Adrenal gland (tissue), 12 donors: Measurements from ENCODE around the gene ATXN7L2. TPM values are rescaled to one million over a fixed set of nuclear protein-coding genes. Genes with fewer than 3 reads are reported as not detected.

Experiments
- DNase-seq, 7 donors: peaks; one replicate each; pipeline ENCODE4 v3.0.0-alpha.2; 2019 to 2020
- H3K27ac ChIP-seq, 5 donors: fragments of 200-600 bp; sonication (generic) in 4 of 5; 1 replicate in 3 of 5; 2 replicates in 2 of 5; pipeline versions ENCODE4 v1.5.1 to v1.8.0; 2016 to 2020; ENCODE audit warnings: mild to moderate bottlenecking in 1 of 5
- H3K27me3 ChIP-seq: fragments of 200-600 bp; 2 replicates; pipeline ENCODE4 v1.8.0; 2021
- H3K36me3 ChIP-seq, 2 donors: fragments of 200-600 bp; replicated peaks in 1 of 2; 1 replicate in 1 of 2; 2 replicates in 1 of 2; pipeline versions ENCODE4 v1.5.1 to v1.8.0; 2018 to 2022
- H3K4me1 ChIP-seq, 2 donors: fragments of 200-600 bp; replicated peaks in 1 of 2; 1 replicate in 1 of 2; 2 replicates in 1 of 2; pipeline versions ENCODE4 v1.5.1 to v1.8.0; 2018 to 2021
- H3K4me3 ChIP-seq, 4 donors: fragments of 200-600 bp; sonication (generic) in 3 of 4; one replicate each; pipeline ENCODE4 v1.5.1; 2016 to 2018
- H3K9me3 ChIP-seq, 3 donors: fragments of 200-600 bp; sonication (generic) in 1 of 3; replicated peaks in 1 of 3; 1 replicate in 2 of 3; 2 replicates in 1 of 3; pipeline versions ENCODE4 v1.5.1 to v1.8.0; 2016 to 2021
- CTCF ChIP-seq, 6 experiments: fragments of 450-650 bp in 4 of 6; fragments of 200-600 bp in 2 of 6; sonication (generic) in 1 of 6; IDR thresholded peaks; 1 replicate in 5 of 6; 2 replicates in 1 of 6; pipeline versions ENCODE4 v1.5.1 to v1.8.0; 2016 to 2021; ENCODE audit warnings: antibody characterized with exemption in 6 of 6, mild to moderate bottlenecking in 2 of 6, moderate library complexity in 1 of 6
- POLR2A ChIP-seq, 2 donors: fragments of 450-650 bp; IDR thresholded peaks; one replicate each; pipeline ENCODE4 v1.6.1; 2017; ENCODE audit warnings: antibody characterized with exemption in 2 of 2, mild to moderate bottlenecking in 2 of 2, moderate library complexity in 1 of 2
- WGBS, 4 donors: extraction: QIAGEN DNeasy Blood & Tissue Kit in 2 of 4; methylation state at CpG; one replicate each; pipeline versions ENCODE4 v1.1.5 to v1.1.7; 2013 to 2017; 5-methylcytosine and 5-hydroxymethylcytosine counted together
- intact Hi-C, 2 donors: fragments of 100-400 bp; cut with DNase I; formaldehyde crosslinking; loops; one replicate each; pipeline versions ENCODE4 v1.14.1 to v1.15.0; 2022 to 2023
- polyA plus RNA-seq, 3 donors: library from polyadenylated mRNA; stranded (reverse); fragments of 200-250 nt in 2 of 3; fragments of 350-450 nt in 1 of 3; fragmentation: Illumina TruSeq in 1 of 3; extraction: RNeasy Lipid Tissue Mini Kit (QIAGEN cat#74804) in 1 of 3; gene quantifications; one replicate each; pipeline ENCODE4 v1.2.3, GENCODE V29; 2013 to 2014
- total RNA-seq, 9 donors: library from RNA; depleted of rRNA in 4 of 9; stranded (reverse); fragments of >200 nt in 4 of 9; fragments of 120-200 nt in 1 of 9; fragmentation: NEBNext Ultra II Directional in 1 of 9; extraction: Animal tissue kit (Norgen Biotek cat#: 25700) in 1 of 9; gene quantifications; one replicate each; pipeline versions ENCODE4 v1.1.0 to v1.2.4, GENCODE V29; 2013 to 2023
- donor health status: healthy with polysubstance abuse.
- donor health status: Bipolar disorder and iron deficiency.
- donor health status: DM: yes; HTN: yes; CAD: no.
- donor health status: DM: no; HTN: no; CAD: no.
- donor health status: DM: no; HTN: no; CAD: no.
- donor health status: DM: yes; HTN: yes; CAD: no.

ATXN7L2 gene
- total and polyA plus RNA-seq, 12 donors: 3.1 to 109 (median 10.2) TPM

- no peaks in the 10 kb centered on the region for H3K27me3 ChIP-seq
- H3K4me3 ChIP-seq: no peak overlapping the region
- H3K27ac ChIP-seq: peak overlapping the region in 1 of 5 donors; percentile 17
- intact Hi-C loops: no loop called here
- H3K36me3 ChIP-seq: no peaks in the 10 kb centered on the region
- TF ChIP-seq CTCF (IDR thresholded peaks at IDR 0.05) (no peak), POLR2A (IDR thresholded peaks at IDR 0.05) (no peak)
- DNase-seq: peak in 3 of 7 donors; percentile 46 to 52 (median 47)
- H3K4me1 ChIP-seq: peaks cover 10 to 14% of the 10 kb centered on the region in 2 donors
- 38 to 57% (median 45%) methylated on average over 13 to 14 of the region's 14 CpGs for WGBS, 4 donors
- H3K9me3 ChIP-seq: no peaks in the 10 kb centered on the region
Observed at GRCh38 chr1:109521002-109521951, 37.6 kb downstream of the ATXN7L2 start.

- no peaks in the 10 kb centered on the region for H3K9me3 ChIP-seq
- no peaks in the 10 kb centered on the region for H3K36me3 ChIP-seq
- DNase-seq: no peak
- H3K4me3 ChIP-seq: no peak overlapping the region
- peaks cover 10 to 14% of the 10 kb centered on the region in 2 donors for H3K4me1 ChIP-seq
- no peak for TF ChIP-seq CTCF (IDR thresholded peaks at IDR 0.05)
- TF ChIP-seq POLR2A (IDR thresholded peaks at IDR 0.05): no peak
- WGBS, 4 donors: 86 to 96% (median 89%) methylated on average over 7 of the region's 7 CpGs
- intact Hi-C loops: no loop called here
- H3K27ac ChIP-seq: peak overlapping the region in 1 of 5 donors; percentile 17
- no peaks in the 10 kb centered on the region for H3K27me3 ChIP-seq
Observed at GRCh38 chr1:109522026-109522425, 38.3 kb downstream of the ATXN7L2 start.

- intact Hi-C loops: no loop called here
- no peak overlapping the region for H3K4me3 ChIP-seq
- H3K4me1 ChIP-seq: peaks cover 10 to 14% of the 10 kb centered on the region in 2 donors
- 87 to 94% (median 90%) methylated on average over 2 of the region's 2 CpGs for WGBS, 4 donors
- no peaks in the 10 kb centered on the region for H3K27me3 ChIP-seq
- H3K36me3 ChIP-seq: no peaks in the 10 kb centered on the region
- no peak for TF ChIP-seq POLR2A (IDR thresholded peaks at IDR 0.05)
- no peak for TF ChIP-seq CTCF (IDR thresholded peaks at IDR 0.05)
- H3K27ac ChIP-seq: no peak overlapping the region
- DNase-seq: no peak
- H3K9me3 ChIP-seq: no peaks in the 10 kb centered on the region
Observed at GRCh38 chr1:109523706-109524105, 40.0 kb downstream of the ATXN7L2 start.

- no peak overlapping the region for H3K4me3 ChIP-seq
Observed at GRCh38 chr1:109527098-109527811, 43.5 kb downstream of the ATXN7L2 start.

More at GRCh38 chr1:109527098-109527811, 43.5 kb downstream of the ATXN7L2 start:
- Histone ChIP-seq H3K36me3 (no peaks in the 10 kb centered on the region), H3K27ac (no peak overlapping the region), H3K4me1 (peaks cover 7 to 20% of the 10 kb centered on the region in 2 donors), H3K9me3 (no peaks in the 10 kb centered on the region), H3K27me3 (no peaks in the 10 kb centered on the region)
- intact Hi-C loops: no loop called here
- WGBS, 4 donors: 78 to 84% (median 81%) methylated on average over 14 of the region's 14 CpGs
- TF ChIP-seq CTCF (IDR thresholded peaks at IDR 0.05): no peak
- no peak for TF ChIP-seq POLR2A (IDR thresholded peaks at IDR 0.05)
- no peak for DNase-seq
